Neural progenitor cell (in vitro differentiated cells): ENCODE data around the gene FAM193B.

Source experiments
- EZH2 ChIP-seq: fragments of 200-600 bp; sonication (generic); IDR thresholded peaks from 2 replicates; pipeline ENCODE4 v1.6.1; 2017; ENCODE audit warnings: antibody characterized with exemption, mild to moderate bottlenecking, moderate library complexity
- EZH2phosphoT487 ChIP-seq: fragments of 200-600 bp; sonication (generic); IDR thresholded peaks from 2 replicates; pipeline ENCODE4 v1.6.1; 2017; ENCODE audit warnings: antibody characterized with exemption
- TF ChIP-seq, protein P1 (sequence below): fragments of 200-600 bp; sonication (generic); IDR thresholded peaks from 2 replicates; pipeline ENCODE4 v1.5.1; 2017; ENCODE audit warnings: antibody characterized with exemption, mild to moderate bottlenecking

- TF ChIP-seq, protein P1, sequence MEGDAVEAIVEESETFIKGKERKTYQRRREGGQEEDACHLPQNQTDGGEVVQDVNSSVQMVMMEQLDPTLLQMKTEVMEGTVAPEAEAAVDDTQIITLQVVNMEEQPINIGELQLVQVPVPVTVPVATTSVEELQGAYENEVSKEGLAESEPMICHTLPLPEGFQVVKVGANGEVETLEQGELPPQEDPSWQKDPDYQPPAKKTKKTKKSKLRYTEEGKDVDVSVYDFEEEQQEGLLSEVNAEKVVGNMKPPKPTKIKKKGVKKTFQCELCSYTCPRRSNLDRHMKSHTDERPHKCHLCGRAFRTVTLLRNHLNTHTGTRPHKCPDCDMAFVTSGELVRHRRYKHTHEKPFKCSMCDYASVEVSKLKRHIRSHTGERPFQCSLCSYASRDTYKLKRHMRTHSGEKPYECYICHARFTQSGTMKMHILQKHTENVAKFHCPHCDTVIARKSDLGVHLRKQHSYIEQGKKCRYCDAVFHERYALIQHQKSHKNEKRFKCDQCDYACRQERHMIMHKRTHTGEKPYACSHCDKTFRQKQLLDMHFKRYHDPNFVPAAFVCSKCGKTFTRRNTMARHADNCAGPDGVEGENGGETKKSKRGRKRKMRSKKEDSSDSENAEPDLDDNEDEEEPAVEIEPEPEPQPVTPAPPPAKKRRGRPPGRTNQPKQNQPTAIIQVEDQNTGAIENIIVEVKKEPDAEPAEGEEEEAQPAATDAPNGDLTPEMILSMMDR = no peak
- no peak for TF ChIP-seq EZH2
- no peak for TF ChIP-seq EZH2phosphoT487
Measured at GRCh38 chr5:177565046-177565445, 10.7 kb upstream of the FAM193B start.
